Measurements from ENCODE around the gene WWOX. TPM values are rescaled to one million over a fixed set of nuclear protein-coding genes. Genes with fewer than 3 reads are reported as not detected.

The WWOX gene
- total RNA-seq, 1 donor from 2014 or later, result 7.3 TPM

GRCh38 chr16:78592111-78592510 is 492.7 kb downstream of the WWOX start:
- DNase-seq (ENCODE audit: low read depth) (no peak), FAIRE-seq (no peak)
- H3K27ac ChIP-seq (ENCODE audit: low read depth, low read length), result no peak overlapping the region
- no peaks in the 10 kb centered on the region for H4K20me1 ChIP-seq (ENCODE audit: insufficient read depth, low read length)
- Mint-ChIP-seq H3K36me3 (ENCODE audit: low read depth, unreplicated experiment) (no peaks in the 10 kb centered on the region), H3K27ac (ENCODE audit: unreplicated experiment) (no peak overlapping the region), H3K4me1 (ENCODE audit: low read depth, unreplicated experiment) (no peaks in the 10 kb centered on the region), H3K9me3 (ENCODE audit: unreplicated experiment) (peaks cover 3% of the 10 kb centered on the region), H3K4me3 (ENCODE audit: unreplicated experiment) (no peak overlapping the region), H3K27me3 (ENCODE audit: low read depth, unreplicated experiment) (peaks cover 10% of the 10 kb centered on the region)
- H3K4me3 ChIP-seq (ENCODE audit: insufficient read depth, low read depth, low read length), result no peak overlapping the region
- H3K36me3 ChIP-seq (ENCODE audit: insufficient read depth, low read length), result no peaks in the 10 kb centered on the region
- H2AFZ ChIP-seq (ENCODE audit: low read depth, low read length), result no peak overlapping the region
- H3K79me2 ChIP-seq (ENCODE audit: insufficient read depth, low read length), result no peaks in the 10 kb centered on the region
- TF ChIP-seq EZH2 (IDR thresholded peaks at IDR 0.05; ENCODE audit: insufficient read depth, low read length) (no peak), CTCF (IDR thresholded peaks at IDR 0.05; ENCODE audit: insufficient read depth, low read depth, low read length) (no peak)
- no peaks in the 10 kb centered on the region for H3K27me3 ChIP-seq (ENCODE audit: insufficient read depth, low read length)
- no peaks in the 10 kb centered on the region for H3K9me3 ChIP-seq (ENCODE audit: insufficient read depth, low read depth, low read length)
- no peak overlapping the region for H3K4me2 ChIP-seq (ENCODE audit: low read length)
- no peak overlapping the region for H3K9ac ChIP-seq (ENCODE audit: low read length)
- no peaks in the 10 kb centered on the region for H3K4me1 ChIP-seq (ENCODE audit: insufficient read depth, low read length)

GRCh38 chr16:78593352-78593751 is 493.9 kb downstream of the WWOX start:
- H3K4me3 ChIP-seq (ENCODE audit: insufficient read depth, low read depth, low read length), result no peak overlapping the region
- Mint-ChIP-seq H3K9me3 (ENCODE audit: unreplicated experiment) (peaks cover 3% of the 10 kb centered on the region), H3K4me3 (ENCODE audit: unreplicated experiment) (no peak overlapping the region), H3K27me3 (ENCODE audit: low read depth, unreplicated experiment) (peaks cover 10% of the 10 kb centered on the region), H3K4me1 (ENCODE audit: low read depth, unreplicated experiment) (no peaks in the 10 kb centered on the region), H3K27ac (ENCODE audit: unreplicated experiment) (no peak overlapping the region), H3K36me3 (ENCODE audit: low read depth, unreplicated experiment) (no peaks in the 10 kb centered on the region)
- no peaks in the 10 kb centered on the region for H3K79me2 ChIP-seq (ENCODE audit: insufficient read depth, low read length)
- no peak overlapping the region for H3K27ac ChIP-seq (ENCODE audit: low read depth, low read length)
- no peaks in the 10 kb centered on the region for H3K36me3 ChIP-seq (ENCODE audit: insufficient read depth, low read length)
- no peaks in the 10 kb centered on the region for H3K9me3 ChIP-seq (ENCODE audit: insufficient read depth, low read depth, low read length)
- H4K20me1 ChIP-seq (ENCODE audit: insufficient read depth, low read length), result no peaks in the 10 kb centered on the region
- FAIRE-seq (no peak), DNase-seq (ENCODE audit: low read depth) (no peak)
- no peak overlapping the region for H3K4me2 ChIP-seq (ENCODE audit: low read length)
- H3K27me3 ChIP-seq (ENCODE audit: insufficient read depth, low read length), result no peaks in the 10 kb centered on the region
- TF ChIP-seq EZH2 (IDR thresholded peaks at IDR 0.05; ENCODE audit: insufficient read depth, low read length), result no peak
- no peak for TF ChIP-seq CTCF (IDR thresholded peaks at IDR 0.05; ENCODE audit: insufficient read depth, low read depth, low read length)
- H2AFZ ChIP-seq (ENCODE audit: low read depth, low read length), result no peak overlapping the region
- no peaks in the 10 kb centered on the region for H3K4me1 ChIP-seq (ENCODE audit: insufficient read depth, low read length)
- no peak overlapping the region for H3K9ac ChIP-seq (ENCODE audit: low read length)

GRCh38 chr16:78594191-78594590 is 494.7 kb downstream of the WWOX start:
- no peak overlapping the region for H3K4me3 ChIP-seq (ENCODE audit: insufficient read depth, low read depth, low read length)
- FAIRE-seq (no peak), DNase-seq (ENCODE audit: low read depth) (no peak)
- H3K27ac ChIP-seq (ENCODE audit: low read depth, low read length), result no peak overlapping the region
- Mint-ChIP-seq H3K4me3 (ENCODE audit: unreplicated experiment) (no peak overlapping the region), H3K36me3 (ENCODE audit: low read depth, unreplicated experiment) (no peaks in the 10 kb centered on the region), H3K27ac (ENCODE audit: unreplicated experiment) (no peak overlapping the region), H3K9me3 (ENCODE audit: unreplicated experiment) (peaks cover 3% of the 10 kb centered on the region), H3K27me3 (ENCODE audit: low read depth, unreplicated experiment) (peaks cover 12% of the 10 kb centered on the region), H3K4me1 (ENCODE audit: low read depth, unreplicated experiment) (no peaks in the 10 kb centered on the region)
- no peaks in the 10 kb centered on the region for H3K27me3 ChIP-seq (ENCODE audit: insufficient read depth, low read length)
- no peaks in the 10 kb centered on the region for H3K9me3 ChIP-seq (ENCODE audit: insufficient read depth, low read depth, low read length)
- no peak for TF ChIP-seq CTCF (IDR thresholded peaks at IDR 0.05; ENCODE audit: insufficient read depth, low read depth, low read length)
- TF ChIP-seq EZH2 (IDR thresholded peaks at IDR 0.05; ENCODE audit: insufficient read depth, low read length), result no peak
- H3K79me2 ChIP-seq (ENCODE audit: insufficient read depth, low read length), result no peaks in the 10 kb centered on the region
- H3K36me3 ChIP-seq (ENCODE audit: insufficient read depth, low read length), result no peaks in the 10 kb centered on the region
- H3K4me2 ChIP-seq (ENCODE audit: low read length), result no peak overlapping the region
- H4K20me1 ChIP-seq (ENCODE audit: insufficient read depth, low read length), result no peaks in the 10 kb centered on the region
- H3K4me1 ChIP-seq (ENCODE audit: insufficient read depth, low read length), result no peaks in the 10 kb centered on the region
- no peak overlapping the region for H2AFZ ChIP-seq (ENCODE audit: low read depth, low read length)
- no peak overlapping the region for H3K9ac ChIP-seq (ENCODE audit: low read length)
